Iris pigment epithelial cell (primary cell): ENCODE results near the gene DUSP10.

Experiments
- DNase-seq: peaks from one replicate; pipeline ENCODE4 v3.0.0-alpha.2; 2011; ENCODE audit warnings: low read depth

DUSP10 gene

DNA sequence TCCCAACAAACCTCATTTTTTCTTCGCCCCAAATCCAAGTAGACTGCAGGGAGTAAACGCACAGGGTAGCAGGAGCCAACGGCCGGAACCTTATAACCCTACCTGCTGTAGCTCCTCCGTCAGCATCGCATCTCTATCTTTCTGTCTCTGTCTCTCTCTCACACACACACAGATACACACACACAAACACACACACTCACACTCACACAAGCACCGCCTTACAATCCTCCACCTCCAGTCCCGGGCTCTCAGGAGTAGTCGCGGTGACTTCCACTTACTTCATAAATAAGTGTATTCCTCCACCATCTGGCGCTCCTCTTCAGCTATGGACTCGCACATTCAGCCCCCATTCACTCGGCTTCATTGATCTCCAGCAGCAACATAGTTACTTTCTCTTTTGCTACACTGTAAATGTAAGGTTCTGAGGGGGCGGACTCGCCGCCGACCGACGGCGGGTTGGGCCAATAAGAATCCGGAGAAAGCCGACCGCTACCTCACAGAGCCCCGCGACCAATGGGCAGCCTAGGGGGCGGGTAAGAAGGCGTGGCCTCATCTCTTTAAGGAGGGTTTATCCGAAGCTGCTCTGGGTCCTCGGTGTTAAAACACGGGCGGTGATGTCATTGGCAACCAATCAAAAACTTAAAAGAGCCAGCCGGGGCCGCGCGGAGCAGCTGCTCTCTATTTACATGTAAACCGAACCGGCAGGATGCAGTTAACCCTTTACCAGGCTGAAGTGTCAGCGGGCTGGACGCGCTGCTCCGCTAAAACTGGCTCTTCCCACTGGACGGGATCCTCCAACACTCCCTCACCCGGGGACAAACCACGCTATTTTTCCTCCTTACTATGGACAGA is at the start of gene DUSP10:
Gene DUSP10, minus strand, starts transcription at position 387 of the 852 bp plus-strand sequence. CDS start 2,345 bp downstream, outside the sequence.
- peak; percentile 100 for DNase-seq

DNA sequence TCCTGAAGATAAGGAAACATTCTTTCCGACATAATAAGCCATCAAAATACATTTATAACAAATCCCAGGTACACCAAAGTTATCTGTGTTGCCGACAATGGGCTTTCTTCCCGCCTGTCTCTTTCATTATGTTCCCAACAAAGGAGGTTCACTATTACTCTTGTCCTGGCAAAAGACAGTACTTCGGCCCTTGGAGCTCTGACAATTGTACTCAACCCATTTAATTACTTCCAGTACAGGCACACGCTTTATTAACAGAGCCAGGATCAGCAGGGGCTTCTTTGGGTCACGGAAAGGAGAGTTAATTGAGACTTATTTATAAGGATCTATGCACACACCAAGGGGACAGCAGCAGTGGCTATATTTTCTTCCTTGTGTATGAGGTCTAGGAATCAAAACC is 46.6 kb upstream of the DUSP10 start:
- no peak for DNase-seq

DNA sequence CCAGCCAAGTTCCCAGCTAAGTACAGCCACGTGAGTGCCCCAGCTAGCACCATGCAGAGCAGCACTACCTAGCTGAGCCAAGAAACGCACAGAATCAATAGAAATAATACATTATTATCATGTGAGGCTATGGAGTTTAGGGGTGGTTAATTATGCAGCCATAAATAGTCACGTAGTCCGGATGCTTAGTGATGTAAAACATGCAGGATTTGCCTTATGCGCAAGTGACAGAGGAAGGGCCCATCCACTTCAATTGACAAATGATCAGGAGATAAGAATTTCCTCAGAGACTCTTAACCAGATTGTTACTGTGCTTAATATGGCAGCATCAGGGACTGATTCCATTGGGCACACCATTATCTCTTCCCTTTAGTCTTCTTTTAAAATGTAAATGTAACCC is 44.8 kb upstream of the DUSP10 start:
- no peak for DNase-seq

DNA sequence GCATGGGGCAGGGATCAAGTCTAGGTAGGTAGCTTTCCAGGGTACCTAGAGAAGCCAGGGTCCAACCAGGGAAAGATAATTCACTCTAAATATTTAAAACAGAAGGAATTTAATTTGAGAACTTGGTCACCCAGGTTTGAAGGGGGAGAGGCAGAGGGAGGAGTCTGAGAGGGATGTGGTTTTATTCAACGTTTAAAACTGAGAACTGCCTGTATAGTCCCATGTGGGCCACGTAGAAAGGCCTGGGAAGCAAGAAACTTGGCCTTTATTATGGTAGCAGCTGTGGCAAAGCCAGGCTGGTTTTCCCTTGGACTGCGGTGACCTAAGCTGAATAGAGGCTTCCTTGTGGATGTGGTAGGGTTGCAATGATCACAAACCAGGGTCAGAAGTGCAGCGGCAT is 42.0 kb upstream of the DUSP10 start:
- DNase-seq = no peak

DNA sequence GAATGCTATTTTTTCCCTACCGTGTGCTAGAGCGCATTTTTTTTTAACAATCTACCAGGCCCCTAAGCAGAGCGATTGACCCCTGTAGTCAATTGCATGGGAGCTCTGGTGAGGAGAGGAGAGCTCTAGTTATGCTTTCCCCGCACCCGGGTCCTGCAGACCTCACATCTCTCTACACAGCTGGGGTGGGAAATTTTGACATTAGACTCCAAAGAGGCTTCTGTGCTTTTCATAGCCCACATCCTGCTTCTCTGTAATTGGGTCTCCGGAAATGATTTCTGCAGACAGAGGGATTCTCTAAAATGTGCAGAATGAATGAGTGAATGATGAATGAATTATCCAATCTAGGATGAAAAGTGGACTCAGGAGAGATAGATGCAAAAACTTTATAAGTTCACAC is 41.5 kb upstream of the DUSP10 start:
- DNase-seq = no peak

DNA sequence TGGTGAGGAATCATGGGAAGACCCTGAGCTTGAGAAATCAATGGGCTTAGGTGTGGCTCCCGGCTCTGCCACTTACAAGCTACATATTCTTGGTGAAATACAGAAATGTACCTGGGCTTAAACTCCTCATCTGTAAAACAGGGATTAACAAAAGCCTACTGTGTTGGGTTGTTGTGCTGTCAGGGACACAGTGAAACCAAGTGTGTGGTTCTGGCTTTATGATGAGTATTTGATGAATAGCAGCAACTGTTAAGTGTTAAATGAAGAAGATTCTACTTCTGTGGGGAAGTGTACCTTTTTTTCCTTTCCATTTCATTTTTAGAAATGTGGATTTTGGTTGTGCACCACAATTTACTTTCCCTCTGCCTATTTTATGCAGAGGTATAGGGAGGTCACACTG is 41.1 kb upstream of the DUSP10 start:
- DNase-seq = no peak

DNA sequence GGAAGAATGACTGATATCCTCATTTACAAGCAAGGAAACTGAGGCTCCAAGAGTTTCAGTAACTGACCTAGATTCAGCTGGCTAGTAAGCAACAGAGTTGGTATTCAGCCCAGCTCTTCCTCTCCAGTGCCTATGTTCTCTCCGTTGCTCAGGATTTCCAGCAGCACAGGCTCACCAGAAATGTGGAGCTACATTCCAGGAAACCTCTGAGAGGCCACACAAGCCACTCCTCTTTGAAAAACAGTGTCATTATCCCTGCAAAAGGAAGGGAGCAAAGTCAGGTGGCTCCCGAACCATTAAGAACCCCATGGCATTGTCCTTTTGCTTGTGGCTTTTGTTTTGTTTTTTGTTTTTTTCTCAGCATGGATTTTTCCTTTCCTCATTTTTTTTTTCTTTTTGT is 40.6 kb upstream of the DUSP10 start:
- no peak for DNase-seq

DNA sequence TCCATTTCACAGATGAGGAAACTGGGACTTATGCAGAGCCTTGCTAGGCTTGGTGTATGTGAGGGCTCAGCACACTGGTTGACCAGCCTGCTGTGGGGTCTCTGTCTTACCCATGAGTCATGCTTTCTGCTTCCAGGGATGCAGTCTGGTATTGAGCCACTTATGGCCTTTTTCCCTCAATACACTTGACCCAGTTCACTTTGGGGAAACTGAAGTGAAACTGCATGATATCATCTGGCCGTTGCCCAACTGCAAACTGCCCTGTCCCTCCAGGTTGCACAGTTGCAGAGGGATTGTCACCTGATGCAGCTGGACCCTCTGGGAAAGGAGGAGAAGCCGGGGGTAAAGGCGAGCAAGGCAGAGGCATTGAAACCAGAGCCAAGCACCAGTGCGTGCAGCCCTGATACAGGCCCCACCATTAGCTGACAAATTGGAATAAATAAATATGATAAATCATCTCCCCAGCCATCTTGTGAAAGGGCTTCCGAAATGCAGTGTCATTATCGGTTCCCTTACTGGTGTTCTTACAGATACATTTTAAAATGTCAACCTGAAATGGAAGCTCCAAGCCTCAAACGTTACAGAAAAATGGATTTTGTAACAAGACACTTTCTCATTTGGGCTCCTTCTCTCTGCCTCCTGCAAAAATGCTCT is 39.3 kb upstream of the DUSP10 start:
- DNase-seq = no peak

DNA sequence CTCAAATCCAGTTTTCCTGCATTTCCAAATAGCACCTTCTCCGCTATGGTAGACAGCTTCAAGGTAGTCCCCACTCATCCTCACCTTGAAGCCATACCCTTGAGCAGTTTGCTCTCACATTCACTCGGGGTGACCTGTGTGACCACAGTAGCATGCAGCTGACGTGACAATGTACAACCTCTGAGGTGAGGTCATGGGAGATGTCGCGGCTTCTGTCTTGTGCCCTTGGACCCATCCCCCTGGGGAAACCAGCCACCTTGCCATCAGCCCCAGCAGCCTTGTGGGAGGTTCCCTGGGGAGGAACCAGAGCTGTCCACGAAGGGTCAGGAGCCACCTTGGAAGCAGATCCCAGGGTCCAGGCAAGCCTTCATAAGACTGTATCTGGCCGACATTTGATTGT is 38.3 kb upstream of the DUSP10 start:
- no peak for DNase-seq

DNA sequence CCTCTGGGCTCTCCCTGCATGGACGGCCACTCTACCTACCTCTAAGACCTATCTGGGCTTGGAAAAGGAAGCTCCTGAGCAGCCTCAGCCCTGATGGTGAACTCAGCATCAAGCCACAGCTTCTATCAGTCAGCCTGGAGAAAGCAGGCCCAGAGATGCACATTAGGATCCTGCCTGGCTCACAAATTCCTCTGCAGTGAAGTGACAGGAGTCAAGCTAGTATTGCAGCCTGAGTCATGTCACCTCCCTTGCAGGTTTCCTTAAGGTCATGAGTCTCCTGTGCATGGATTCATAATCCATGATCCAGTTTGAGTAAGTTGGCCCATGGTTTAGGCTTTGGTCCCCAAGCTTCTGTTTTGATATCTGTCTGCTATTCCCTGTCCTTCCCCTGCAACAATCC is 37.9 kb upstream of the DUSP10 start:
- DNase-seq = no peak

DNA sequence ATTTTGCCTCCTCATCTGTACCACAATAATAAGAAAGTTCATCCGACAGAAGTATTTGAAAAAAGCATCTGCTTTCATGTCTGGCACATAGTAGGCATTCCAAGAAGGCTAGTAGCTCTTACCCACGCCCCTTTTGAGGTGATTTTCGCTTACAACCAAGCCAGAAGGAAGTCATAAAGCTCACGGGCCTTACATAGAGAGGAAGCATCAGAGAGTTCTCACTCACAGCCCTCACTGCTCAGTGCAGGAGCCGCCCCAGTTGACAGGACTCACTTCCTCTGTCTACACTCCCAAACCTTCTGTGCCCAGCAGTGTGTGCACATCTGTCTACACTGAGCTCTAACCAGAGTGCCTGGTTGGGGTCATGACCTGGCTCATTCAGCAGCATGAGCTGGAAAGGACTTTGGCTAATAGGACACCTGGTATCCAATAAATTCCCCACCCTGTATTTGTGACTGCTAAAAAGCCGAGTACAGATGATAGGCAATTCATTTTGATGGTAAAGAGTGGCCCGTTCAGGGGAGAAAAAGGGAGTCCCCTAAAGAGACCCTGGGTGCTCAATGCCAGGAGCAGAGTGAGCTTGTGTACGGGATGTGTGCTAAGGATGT is 36.8 kb upstream of the DUSP10 start:
- DNase-seq = no peak

DNA sequence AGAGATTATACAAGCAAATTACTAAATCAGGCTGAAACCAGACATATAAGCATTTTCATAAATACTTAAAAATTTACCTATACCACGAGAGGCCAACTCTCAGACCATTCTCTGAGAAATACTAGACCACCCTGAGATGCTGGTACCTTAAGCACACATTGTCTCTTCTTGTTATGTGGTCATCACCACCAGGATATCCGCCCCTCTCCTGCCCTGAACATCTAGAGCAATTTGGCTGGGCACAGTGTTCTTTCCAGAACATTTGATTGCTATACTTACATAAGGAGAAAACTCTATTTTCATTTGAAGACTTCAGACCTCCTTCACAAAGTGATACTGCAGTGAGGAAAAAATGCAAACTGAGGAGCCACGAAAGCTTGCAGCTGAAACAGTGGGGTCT is 36.2 kb upstream of the DUSP10 start:
- DNase-seq = no peak

DNA sequence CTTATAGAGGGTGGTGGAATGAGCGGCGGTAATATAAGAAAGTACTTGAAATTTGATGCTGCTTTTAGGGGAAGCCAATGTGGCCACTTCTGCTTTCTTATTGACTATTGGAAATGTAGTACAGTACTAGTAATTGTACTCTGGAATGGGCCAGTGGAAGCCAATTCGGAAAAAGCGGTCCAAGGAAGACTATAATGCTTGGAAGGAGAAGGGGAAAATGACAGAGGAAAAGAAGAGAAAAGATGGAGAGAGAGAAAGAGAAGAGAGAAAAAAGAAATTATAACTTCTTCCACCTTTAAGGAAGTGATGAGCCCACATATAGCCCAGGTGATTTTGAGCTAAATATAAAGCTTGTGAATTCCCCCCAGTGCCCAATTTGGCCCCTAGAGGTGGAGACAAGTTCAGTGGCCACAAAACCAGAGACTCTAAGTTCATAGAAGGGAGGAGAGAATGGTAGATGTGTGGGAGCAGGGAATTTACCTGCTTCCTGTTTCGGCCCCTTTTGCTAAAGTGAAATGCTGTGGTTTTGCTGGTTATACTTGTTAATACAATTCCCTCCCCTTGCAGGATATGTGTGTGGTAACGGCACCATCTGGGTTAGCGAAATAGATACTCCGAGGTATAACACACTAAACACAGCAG is 35.7 kb upstream of the DUSP10 start:
- DNase-seq = no peak

DNA sequence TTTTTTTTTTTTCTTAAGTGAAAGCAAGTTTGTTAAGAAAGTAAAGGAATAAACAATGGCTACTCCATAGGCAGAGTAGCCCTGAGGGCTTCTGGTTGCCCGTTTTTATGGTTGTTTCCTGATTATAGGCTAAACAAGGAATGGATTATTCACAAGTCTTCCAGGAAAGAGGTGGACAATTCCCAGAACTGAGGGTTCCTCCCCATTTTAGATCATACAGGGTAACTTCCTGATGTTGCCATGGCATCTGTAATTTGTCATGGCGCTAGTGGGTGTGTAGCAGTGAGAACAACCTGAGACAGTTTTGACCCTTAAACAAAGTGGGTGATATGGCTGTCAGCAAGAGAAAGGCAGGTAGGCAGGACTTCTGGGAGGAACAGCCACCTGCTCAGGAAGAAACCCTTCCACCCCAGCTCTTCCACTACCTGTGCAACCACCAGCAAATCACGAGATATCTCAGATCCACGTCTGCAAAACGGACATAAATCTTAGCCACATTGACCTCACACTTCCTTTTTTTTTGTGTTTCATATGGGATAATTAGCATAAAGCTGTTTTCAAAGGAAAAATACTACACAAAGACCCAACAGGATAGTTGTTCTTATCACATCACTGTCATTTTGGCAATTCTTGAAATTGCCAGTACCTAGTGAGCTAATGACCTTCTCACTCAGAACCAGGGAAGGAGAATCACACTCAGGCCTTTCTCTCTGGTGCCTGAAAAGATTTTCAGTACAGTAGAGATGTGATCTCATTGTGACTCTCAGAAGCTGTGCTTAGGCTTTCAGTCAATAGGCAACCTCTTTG is 34.8 kb upstream of the DUSP10 start:
- no peak for DNase-seq

DNA sequence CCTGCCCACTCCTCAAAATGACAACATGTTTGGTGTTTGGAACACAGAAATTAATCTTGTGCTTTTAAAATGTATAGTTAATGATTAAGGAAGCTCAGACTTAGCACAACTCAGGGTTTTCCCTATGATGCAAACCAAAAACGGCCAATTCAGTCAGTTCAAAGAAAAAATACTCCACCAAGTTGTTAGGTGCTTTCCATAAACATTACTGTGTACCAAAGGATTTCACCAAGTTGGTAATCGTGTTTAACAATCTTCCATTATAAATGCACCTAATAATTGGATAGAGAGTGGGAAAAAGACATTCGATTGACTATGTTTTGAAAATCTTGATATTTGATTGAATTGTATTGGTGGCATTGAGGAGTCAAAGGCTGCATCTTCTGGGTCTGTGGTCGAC is 33.3 kb upstream of the DUSP10 start:
- no peak for DNase-seq

DNA sequence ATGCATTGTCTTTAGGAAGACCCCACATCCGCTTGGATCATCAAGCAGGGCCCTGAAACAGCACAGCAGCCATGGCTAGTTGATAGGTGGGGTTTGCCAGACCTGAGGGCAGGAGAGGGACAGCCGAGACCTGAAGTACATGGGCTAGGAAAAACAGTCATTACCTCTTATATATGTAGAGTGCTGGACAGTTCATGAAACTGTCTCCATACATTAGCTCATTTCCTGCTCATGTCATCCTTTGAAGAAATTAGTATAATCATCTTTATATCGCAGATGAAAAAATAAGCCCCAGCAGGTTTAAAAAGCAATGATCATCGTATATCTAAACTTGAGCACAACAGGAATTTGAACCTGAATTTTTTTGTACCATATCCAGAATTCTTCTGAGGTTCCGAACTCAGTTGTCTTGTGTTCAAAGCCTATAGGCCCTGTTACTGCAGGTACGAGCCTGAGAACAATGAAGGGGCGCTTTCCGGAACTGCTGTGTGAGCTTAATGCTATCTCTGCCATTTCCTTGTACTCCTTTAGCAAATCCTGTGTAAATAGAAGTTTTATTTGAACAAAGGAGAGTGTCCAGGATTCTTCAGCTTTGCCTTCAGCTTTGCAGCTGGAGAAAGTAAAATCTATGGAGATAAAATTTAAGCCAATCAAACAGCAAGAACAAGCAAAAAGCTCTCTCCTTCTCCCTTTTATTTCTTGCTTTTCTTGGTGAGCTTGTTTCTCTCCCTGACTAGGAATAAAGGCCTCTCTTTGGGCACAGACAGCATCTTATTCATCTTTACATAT is 32.4 kb upstream of the DUSP10 start:
- no peak for DNase-seq

DNA sequence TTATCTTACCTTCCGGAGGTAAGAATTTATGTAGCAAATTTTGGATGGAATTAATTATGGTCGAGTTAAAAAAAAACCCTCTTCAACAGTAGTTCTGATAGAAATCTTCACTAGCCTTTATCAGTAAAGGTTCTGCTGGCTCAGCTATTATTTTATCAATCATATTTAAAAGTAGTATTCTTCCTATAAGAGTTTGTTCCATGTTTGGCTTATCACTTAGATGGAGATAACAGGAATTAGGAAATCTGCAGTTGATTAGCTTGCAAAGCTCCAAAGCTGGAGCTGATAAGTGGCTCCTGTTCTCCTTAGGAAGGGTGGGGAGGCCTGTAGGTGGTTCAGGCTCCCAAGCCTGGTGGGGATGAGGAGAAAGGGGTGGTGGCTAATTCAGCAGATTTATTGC is 31.5 kb upstream of the DUSP10 start:
- DNase-seq = no peak

DNA sequence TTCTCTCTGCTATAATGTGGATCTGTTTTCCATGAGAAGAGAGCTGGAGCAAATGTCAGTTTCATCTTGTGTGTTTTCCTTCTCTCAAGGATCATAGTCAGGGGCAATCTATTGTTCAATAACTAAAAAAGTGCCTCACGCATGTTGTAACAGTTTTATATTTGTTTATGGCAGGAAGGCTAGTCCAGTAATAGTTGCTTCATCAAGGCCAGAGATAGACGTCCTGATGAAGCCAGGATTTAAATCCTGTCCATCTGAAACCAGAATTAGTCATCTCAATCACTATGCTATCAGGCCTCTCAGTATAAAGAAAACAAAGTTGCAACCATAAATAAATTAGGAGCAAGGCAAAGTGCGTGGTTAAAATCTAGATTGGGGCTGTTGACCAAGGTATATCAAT is 30.2 kb upstream of the DUSP10 start:
- DNase-seq = peak; percentile 89

DNA sequence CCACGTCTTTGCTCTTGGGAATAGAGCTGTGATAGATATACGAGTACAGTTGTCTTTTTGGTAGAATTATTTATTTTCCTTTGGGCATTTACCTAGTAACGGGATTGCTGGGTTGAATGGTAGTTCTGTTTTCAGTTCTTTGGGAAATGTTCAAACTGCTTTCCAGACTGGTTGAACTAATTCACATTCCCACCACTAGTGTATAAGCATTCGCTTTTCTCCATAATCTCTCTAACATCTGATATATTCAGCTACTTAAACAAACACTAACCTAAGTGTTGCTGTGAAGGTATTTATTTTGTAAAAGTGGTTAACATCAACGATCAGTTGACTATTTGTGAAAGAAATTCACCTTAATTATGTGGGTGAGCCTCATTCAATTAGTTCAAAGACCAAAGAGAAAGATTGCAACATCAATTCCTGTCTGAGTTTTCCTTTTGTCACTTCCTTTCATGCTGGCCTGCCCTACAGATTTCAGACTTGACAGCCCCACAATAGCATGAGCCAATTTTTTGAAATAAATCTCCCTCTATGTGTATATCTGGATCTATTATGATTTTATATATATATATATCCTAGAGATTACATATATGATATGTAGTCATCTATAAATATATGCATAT is 26.7 kb upstream of the DUSP10 start:
- DNase-seq = peak; percentile 24

DNA sequence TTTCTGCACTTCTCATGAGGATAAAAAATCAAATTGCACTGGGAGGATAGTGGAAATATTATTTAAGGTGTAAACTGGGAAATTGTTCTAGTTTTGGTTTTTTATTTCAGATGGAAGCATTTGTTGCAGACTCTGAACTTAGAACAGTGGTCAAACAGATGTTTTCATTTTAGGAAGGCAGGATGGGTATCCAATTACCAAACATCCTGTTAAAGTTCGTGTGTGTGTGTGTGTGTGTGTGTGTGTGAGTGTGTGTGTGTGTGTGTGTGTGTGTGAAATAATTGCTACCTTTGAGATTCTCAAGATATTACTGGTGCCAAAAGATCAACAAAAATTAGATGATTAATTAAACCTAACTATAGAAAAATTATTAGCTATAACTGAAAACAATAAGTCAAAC is 24.3 kb upstream of the DUSP10 start:
- DNase-seq = peak; percentile 63

DNA sequence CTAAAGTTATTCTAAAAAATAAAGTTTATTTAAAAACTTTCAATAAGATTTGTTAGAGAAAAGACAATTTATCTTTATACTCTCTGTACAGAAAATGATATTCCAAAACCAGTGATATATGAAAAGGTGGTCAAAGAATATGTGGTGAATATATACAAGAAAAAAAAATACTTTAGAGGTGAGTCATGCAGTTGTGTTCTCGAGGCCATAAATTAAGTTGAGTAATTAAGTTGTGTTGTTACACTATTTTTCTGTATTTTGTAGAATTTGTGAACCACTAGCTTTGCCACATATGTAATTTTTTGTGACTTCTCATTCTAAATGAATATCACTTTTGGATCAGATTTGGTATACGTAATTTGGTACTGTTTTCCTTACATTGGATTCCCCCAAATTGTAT is 23.6 kb upstream of the DUSP10 start:
- DNase-seq = no peak
